ENCODE data around the gene LGALSL. TPM values are rescaled to one million over a fixed set of nuclear protein-coding genes. Genes with fewer than 3 reads are reported as not detected.
"Not testable (repeated sequence)": the region's sequence is repeated elsewhere in the genome, so short reads cannot be mapped to it uniquely, and the experiment has no call there.

The LGALSL gene
- total RNA-seq, 2 donors from 2014 or later = 1.3 to 8.6 TPM

GRCh38 chr2:64442277-64442676 is 11.7 kb upstream of the LGALSL start:
- no peaks in the 10 kb centered on the region for H3K36me3 ChIP-seq (replicated peaks in 1 of 2; ENCODE audit: insufficient read depth in 1 of 2, low read depth in 2 of 2)
- no peaks in the 10 kb centered on the region for H3K4me1 ChIP-seq
- ATAC-seq = no peak
- no peaks in the 10 kb centered on the region for H3K27me3 ChIP-seq
- WGBS, 2 donors = 89 to 94% methylated on average over 4 of the region's 4 CpGs
- no peak for DNase-seq
- H3K4me3 ChIP-seq = no peak overlapping the region
- H3K27ac ChIP-seq = no peak overlapping the region
- TF ChIP-seq CTCF (IDR thresholded peaks at IDR 0.05) (no peak), POLR2A (IDR thresholded peaks at IDR 0.05) (no peak)
- H3K9me3 ChIP-seq = no peaks in the 10 kb centered on the region
- intact Hi-C loops (cut with DNase I) = no loop called here

DNA sequence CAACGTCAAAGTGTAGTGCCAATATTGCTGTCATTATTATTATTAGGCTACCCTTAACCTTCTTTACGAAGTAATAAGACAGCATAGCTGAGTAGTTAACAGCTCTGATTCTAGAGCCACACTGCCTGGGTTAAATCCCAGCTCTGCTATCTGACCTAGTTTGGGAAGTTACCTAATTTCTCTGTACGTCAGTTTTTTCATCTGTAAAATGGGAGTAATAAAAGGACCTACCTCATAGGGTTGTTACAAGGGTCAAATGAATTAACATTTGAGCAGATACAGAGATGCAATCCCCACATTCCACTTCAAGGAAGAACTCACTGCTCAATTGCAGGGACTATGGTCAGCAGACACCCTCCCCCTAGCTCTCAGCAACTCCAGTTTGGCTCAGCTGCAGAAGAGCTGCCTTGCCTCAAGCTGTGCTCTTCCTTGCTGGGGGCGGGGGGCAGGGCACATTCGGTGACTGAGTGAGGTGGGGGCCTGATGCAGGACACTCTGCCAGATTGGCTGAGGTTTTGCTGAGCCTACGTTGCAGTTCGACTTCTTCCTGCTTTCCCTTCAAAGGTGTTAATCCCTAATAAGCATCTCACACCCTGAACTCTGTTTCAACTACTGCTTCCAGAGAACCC is 11.0 kb upstream of the LGALSL start:
- no peaks in the 10 kb centered on the region for H3K9me3 ChIP-seq
- H3K27me3 ChIP-seq = no peaks in the 10 kb centered on the region
- TF ChIP-seq CTCF (IDR thresholded peaks at IDR 0.05) = no peak
- TF ChIP-seq POLR2A (IDR thresholded peaks at IDR 0.05) = no peak
- H3K36me3 ChIP-seq (replicated peaks in 1 of 2; ENCODE audit: insufficient read depth in 1 of 2, low read depth in 2 of 2) = no peaks in the 10 kb centered on the region
- DNase-seq = no peak
- 67 to 76% methylated on average over 5 to 7 of the region's 7 CpGs for WGBS, 2 donors
- intact Hi-C loops (cut with DNase I) = no loop called here
- H3K27ac ChIP-seq = no peak overlapping the region
- no peaks in the 10 kb centered on the region for H3K4me1 ChIP-seq
- no peak overlapping the region for H3K4me3 ChIP-seq
- no peak for ATAC-seq

GRCh38 chr2:64445970-64446369 is 8.0 kb upstream of the LGALSL start:
- H3K36me3 ChIP-seq (replicated peaks in 1 of 2; ENCODE audit: insufficient read depth in 1 of 2, low read depth in 2 of 2); DNase-seq; H3K9me3 ChIP-seq; H3K4me1 ChIP-seq; H3K27me3 ChIP-seq; intact Hi-C loops (cut with DNase I); H3K27ac ChIP-seq; ATAC-seq; H3K4me3 ChIP-seq: not testable (repeated sequence)

DNA sequence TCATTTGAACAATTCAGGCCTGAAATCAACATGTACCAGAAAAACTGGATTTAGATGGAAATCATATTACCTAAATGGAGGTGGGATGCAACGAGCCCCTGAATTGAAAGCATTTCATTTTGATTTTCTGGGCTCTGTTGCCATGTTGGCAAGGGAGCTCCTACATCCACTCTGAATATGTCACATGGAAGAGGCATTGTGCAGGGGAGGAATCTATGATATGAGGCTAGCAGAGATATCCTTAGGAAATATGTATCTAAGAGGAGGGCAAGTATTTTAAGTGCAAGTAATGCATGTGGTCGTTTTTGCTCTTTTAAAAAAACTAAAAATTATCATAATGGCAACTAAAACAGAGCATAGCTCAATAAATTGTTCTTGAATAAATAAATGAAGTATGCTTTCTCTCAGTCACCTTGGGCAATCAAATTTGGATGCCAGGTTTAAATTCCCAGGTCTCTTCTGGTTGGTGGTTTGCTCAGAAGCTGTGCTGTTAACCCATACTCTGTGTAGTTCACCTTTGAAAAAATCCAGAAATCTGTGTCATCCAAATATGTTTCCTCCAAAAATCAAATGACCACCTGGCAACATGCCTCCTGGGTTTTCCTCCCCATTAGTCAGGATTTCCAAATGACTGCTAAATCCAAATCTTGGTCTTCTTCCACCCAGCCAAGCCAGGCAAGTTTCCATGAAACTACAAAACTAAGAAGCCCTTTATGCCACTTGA is 6.5 kb upstream of the LGALSL start:
- Histone ChIP-seq H3K27me3 (no peaks in the 10 kb centered on the region), H3K36me3 (replicated peaks in 1 of 2; ENCODE audit: insufficient read depth in 1 of 2, low read depth in 2 of 2) (no peaks in the 10 kb centered on the region), H3K9me3 (no peaks in the 10 kb centered on the region), H3K4me1 (peaks cover 3% of the 10 kb centered on the region), H3K4me3 (no peak overlapping the region), H3K27ac (no peak overlapping the region)
- intact Hi-C loops (cut with DNase I) = no loop called here
- no peak for DNase-seq
- WGBS, 2 donors = 57 to 69% methylated on average over 2 of the region's 2 CpGs
- TF ChIP-seq POLR2A (IDR thresholded peaks at IDR 0.05) (no peak), CTCF (IDR thresholded peaks at IDR 0.05) (no peak)
- ATAC-seq = no peak

- Histone ChIP-seq H3K27me3 (no peaks in the 10 kb centered on the region), H3K4me3 (no peak overlapping the region), H3K4me1 (peaks cover 8% of the 10 kb centered on the region), H3K36me3 (replicated peaks in 1 of 2; ENCODE audit: insufficient read depth in 1 of 2, low read depth in 2 of 2) (no peaks in the 10 kb centered on the region), H3K27ac (no peak overlapping the region), H3K9me3 (no peaks in the 10 kb centered on the region)
- intact Hi-C loops (cut with DNase I) = no loop called here
- DNase-seq (no peak), ATAC-seq (no peak)
- WGBS, 2 donors = 79 to 82% methylated on average over 7 of the region's 7 CpGs
- TF ChIP-seq POLR2A (IDR thresholded peaks at IDR 0.05) = no peak
Observed at GRCh38 chr2:64448041-64448426, 5.9 kb upstream of the LGALSL start.

DNA sequence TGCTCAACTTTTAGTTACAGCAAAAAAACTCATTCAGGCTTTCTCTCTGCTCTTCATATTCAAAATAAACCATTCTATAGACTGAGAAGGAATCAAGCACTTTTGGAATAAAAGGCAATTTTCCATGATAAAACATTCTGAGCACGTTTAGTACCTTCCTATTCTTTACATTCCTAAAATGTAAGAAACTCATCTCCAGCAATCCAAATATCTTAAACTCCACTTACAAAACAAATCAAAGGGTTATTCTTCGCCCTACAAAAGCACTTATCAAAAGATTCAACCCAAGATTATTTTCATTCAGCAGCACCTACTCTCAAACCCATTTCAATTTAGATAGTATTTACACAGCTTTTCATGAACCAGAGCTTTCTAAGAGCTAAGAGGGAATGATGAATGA is 2.9 kb upstream of the LGALSL start:
- ATAC-seq = no peak
- TF ChIP-seq POLR2A (IDR thresholded peaks at IDR 0.05) (no peak), CTCF (IDR thresholded peaks at IDR 0.05) (no peak)
- intact Hi-C loops (cut with DNase I) = no loop called here
- H3K9me3 ChIP-seq = no peaks in the 10 kb centered on the region
- DNase-seq = no peak
- no peaks in the 10 kb centered on the region for H3K36me3 ChIP-seq (replicated peaks in 1 of 2; ENCODE audit: insufficient read depth in 1 of 2, low read depth in 2 of 2)
- no peak overlapping the region for H3K4me3 ChIP-seq
- 77 to 84% methylated on average over 2 of the region's 2 CpGs for WGBS, 2 donors
- H3K27ac ChIP-seq = no peak overlapping the region
- no peaks in the 10 kb centered on the region for H3K27me3 ChIP-seq
- peaks cover 28% of the 10 kb centered on the region for H3K4me1 ChIP-seq
